HG03103 (cell line): ENCODE results near the gene TMEM82.

ENCODE experiments used
- ATAC-seq: cut with Tn5 transposase; IDR thresholded peaks from one replicate; pipeline ENCODE4 v1.9.1; 2021; ENCODE audit warnings: low read depth; ENCODE audit not compliant: unreplicated experiment

The TMEM82 gene

GRCh38 chr1:15775706-15776105 is 33.4 kb downstream of the TMEM82 start:
- ATAC-seq, result no peak

DNA sequence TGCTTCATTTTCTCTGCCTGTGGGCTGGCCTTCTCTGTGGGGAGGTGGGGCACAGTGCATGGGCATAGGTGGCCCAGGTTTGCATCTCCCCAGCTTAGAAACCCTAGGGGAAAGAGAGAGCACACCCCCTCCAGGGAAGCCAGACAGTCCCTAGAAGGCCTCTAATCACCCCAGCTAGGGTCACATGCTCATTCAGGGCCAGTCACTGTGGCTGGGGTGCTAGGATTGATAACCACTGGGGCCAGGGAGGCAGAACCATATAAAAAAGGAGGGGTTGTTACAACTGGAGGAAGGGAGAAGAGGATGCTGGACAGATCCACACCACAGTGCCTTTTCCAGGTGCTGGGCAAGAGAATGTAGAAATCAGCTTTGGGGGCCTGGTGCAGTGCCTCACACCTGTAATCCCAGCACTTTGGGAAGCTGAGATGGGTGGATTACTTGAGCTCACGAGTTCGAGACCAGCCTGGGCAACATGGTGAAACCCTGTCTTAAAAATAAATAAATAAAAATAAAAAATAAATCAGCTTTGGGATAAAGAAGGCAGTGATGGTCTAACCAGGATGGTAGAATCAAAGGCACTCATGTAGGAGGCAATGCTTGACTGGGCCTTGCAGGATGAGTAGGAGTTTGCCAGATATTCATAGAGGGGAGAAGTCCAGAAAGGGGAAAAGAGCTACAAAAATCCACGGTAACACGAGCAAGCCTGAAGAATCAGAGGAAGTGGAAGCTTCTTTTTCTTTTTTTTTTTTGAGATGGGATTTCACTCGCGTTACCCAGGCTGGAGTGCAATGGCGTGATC is 35.8 kb downstream of the TMEM82 start:
- no peak for ATAC-seq

DNA sequence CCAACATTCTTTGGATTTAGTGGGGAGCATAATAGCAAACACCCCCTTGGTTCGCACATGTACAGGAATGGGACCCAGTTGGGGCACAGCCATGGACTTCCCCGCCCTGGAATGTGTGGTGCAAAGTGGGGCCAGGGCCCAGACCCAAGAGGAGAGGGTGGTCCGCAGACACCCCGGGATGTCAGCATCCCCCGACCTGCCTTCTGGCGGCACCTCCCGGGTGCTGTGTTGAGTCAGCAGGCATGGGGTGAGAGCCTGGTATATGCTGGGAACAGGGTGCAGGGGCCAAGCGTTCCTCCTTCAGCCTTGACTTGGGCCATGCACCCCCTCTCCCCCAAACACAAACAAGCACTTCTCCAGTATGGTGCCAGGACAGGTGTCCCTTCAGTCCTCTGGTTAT is 43.4 kb downstream of the TMEM82 start:
- no peak for ATAC-seq

- no peak for ATAC-seq
Observed at GRCh38 chr1:15786581-15786980, 44.3 kb downstream of the TMEM82 start.

GRCh38 chr1:15788624-15789301 is 46.5 kb downstream of the TMEM82 start:
- no peak for ATAC-seq

DNA sequence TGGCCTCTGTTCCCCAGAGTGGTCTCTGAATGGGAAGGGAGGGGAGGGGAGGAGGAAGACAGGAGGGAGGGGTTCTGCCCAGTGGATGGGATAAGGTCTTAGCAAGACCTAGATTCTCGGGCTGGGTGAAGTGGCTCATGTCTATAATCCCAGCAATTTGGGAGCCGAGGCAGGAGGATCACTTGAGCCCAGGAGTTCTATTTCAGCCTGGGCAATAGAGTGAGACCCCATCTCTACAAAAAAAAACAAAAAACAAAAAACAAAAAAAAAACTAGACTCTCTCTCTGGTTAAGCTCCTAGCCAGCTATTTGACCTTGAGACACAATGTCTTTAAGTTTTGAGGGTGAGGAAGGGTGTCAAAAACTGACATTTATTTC is 53.8 kb downstream of the TMEM82 start:
- ATAC-seq, result no peak
